ENCODE data around the gene NDC1.

DNA sequence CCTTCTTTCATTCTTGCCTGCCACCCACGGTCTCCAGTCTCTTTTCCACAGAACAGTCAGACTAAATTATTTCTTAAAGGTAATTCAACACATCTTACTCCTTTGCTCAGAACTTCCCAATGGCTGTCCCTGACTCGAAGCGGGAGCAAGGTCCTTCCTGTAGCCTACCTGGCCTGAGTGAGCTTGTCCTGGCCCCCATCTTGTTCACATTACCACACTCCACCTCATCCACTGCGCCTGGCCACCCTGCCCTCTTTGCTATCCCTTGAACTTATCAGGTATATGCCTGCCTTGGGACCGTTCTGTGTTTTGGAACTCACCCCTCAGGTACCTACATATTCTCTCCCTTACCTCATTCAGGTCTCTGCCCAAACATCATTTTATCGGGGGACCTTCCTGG lies 85.8 kb downstream of the NDC1 start:
- TF ChIP-seq, protein P1, sequence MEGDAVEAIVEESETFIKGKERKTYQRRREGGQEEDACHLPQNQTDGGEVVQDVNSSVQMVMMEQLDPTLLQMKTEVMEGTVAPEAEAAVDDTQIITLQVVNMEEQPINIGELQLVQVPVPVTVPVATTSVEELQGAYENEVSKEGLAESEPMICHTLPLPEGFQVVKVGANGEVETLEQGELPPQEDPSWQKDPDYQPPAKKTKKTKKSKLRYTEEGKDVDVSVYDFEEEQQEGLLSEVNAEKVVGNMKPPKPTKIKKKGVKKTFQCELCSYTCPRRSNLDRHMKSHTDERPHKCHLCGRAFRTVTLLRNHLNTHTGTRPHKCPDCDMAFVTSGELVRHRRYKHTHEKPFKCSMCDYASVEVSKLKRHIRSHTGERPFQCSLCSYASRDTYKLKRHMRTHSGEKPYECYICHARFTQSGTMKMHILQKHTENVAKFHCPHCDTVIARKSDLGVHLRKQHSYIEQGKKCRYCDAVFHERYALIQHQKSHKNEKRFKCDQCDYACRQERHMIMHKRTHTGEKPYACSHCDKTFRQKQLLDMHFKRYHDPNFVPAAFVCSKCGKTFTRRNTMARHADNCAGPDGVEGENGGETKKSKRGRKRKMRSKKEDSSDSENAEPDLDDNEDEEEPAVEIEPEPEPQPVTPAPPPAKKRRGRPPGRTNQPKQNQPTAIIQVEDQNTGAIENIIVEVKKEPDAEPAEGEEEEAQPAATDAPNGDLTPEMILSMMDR (optimal IDR thresholded peaks at IDR 0.05 in 1 of 3, IDR thresholded peaks at IDR 0.05 in 1 of 3, conservative IDR thresholded peaks at IDR 0.05 in 1 of 3; ENCODE audit: extremely low read depth in 1 of 3, insufficient read depth in 2 of 3, low read length in 3 of 3): no peak
- no peak for TF ChIP-seq EZH2 (IDR thresholded peaks at IDR 0.05; ENCODE audit: low read length)
